ENCODE measurements around the gene PALS1.

DNA sequence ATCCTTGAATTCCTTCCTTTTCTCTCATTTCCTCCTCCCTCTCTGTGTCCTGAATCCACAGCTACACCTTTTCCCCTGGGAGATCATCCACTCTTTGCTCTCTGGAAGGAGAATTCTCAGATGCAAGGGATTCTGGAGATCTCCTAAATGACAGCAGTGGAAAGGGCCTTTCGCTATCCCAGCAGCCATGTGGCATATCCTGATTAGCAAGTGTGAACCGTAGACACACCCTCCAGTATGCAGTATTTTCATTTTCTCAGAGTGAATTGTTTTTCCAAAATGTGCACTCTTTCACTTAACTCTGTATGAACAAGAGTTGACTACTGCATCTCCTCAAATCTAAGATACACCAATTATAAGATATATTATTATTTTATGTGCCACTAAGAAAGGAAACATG is 46.0 kb upstream of the PALS1 start:
- TF ChIP-seq POLR2AphosphoS5 (IDR thresholded peaks at IDR 0.05; ENCODE audit: low read depth, low read length) (no peak), TAF1 (IDR thresholded peaks at IDR 0.05; ENCODE audit: low read depth, low read length) (no peak), POLR2A (IDR thresholded peaks at IDR 0.05; ENCODE audit: low read depth, low read length) (no peak)

Data from GM12891 (cell line).